GM12892 (cell line): ENCODE data around the gene CAV2.

Experiments
- POLR2A ChIP-seq: IDR thresholded peaks from 2 replicates; pipeline ENCODE4 v1.6.1; 2011; ENCODE audit warnings: low read depth, low read length, control low read depth
- TAF1 ChIP-seq: IDR thresholded peaks from 2 replicates; pipeline ENCODE4 v1.6.1; 2011; ENCODE audit warnings: low read depth, mild to moderate bottlenecking, control low read depth, low read length, borderline replicate concordance

GRCh38 chr7:116451957-116452729 is 47.4 kb upstream of the CAV2 start:
- TF ChIP-seq POLR2A (no peak), TAF1 (no peak)
